NCI-H2196 (cell line): ENCODE data around the gene SEC62.

ENCODE experiments used
- DNase-seq: peaks from one replicate; lab custom pipeline; 2025; ENCODE audit not compliant: unreplicated experiment; lab: John Stamatoyannopoulos, UW

The SEC62 gene

GRCh38 chr3:169966428-169966950 is at the start of gene SEC62:
Gene SEC62 (plus strand): TSS chr3:169966807. CDS start chr3:169966823, 16 bp downstream.
- DNase-seq = peak; percentile 97

GRCh38 chr3:169923189-169923588 is 43.4 kb upstream of the SEC62 start:
- peak; percentile 97 for DNase-seq

DNA sequence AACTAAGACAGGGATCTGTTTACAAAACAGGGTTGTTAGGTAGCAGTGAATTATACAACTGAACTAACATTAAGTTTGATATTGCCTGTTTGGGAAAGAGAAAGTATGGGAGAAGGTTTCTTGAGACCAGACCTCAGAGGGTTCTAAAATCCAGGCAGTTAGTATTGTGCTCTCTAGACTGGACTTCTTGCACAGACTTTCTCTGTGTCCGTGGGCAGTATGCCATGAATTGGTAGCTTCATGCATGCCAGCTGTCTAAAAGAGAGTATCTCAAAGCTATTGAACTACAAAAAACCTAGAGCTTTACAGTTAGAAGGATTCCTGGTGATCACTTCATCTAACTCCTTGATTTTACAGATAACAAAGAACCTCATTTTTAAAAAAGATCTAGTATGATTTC is 42.8 kb upstream of the SEC62 start:
- DNase-seq = no peak

DNA sequence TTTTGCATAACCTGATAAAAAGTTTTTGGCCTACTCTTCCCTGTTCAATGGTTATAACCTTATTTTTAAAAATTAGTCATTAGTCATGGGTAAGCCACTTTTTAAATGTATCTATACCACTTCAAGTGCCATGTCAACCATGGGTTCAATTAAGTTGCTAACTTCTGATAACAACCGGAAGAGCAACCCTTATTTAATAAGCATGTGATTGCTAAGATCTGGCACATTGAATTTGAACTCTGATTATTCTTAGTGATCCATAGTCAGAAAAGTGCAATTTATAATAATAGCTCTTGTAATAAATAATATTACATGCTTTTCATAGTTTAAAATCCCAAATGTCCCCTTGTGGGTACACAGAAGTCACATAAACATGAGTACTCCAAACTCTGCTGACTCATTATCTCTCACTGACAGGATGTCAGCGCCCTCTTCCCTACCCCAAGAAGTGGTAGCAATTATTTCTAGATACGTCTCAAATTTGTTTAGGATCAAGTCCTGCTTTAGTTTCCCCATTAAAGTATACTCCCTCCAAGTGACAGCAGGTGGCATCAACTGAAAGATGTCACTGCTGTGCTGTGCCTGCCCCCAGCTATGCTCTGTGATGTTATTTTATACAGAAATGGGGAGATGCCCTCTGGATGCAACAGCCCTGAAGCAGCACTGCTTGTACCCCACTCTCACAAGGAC is 36.6 kb upstream of the SEC62 start:
- DNase-seq = no peak

- DNase-seq = no peak
Measured at GRCh38 chr3:169930843-169931242, 35.8 kb upstream of the SEC62 start.

DNA sequence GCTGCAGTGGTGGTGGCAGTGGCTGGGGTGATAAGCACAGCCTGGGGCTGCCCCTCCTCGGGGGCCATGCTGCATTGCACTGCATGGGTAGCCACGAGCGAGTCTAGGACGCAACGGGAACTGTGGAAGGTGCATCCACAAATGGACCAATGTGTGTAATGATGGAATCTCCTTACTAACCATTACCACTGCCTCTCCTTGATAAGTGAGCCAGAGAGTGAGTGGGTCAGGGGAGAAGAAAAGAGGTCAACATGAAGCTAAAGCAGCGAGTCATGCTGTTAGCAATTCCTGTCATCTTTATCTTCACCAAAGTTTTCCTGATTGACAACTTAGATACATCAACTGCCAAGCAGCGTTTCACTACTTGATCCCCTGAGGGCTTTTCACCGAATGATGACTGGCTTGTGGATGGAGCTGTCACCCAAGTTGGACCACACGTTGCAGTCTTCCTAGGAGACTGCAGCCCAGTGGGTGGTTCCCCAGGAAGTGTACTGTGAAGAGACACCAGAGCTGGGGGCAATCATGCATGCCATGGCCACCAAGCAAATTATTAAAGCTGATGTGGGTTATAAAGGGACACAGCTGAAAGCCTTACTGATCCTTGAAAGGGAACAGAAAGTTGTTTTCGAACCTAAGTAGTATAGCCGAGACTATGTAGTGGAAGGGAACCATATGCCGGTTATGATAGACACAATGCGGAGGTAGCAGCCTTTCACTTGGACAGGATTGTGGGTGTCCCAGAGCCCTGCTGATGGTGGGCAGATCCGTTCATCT is 34.7 kb upstream of the SEC62 start:
- DNase-seq = no peak

- DNase-seq = no peak
Measured at GRCh38 chr3:169939320-169939719, 27.3 kb upstream of the SEC62 start.

- DNase-seq = no peak
Measured at GRCh38 chr3:169939751-169940150, 26.9 kb upstream of the SEC62 start.

DNA sequence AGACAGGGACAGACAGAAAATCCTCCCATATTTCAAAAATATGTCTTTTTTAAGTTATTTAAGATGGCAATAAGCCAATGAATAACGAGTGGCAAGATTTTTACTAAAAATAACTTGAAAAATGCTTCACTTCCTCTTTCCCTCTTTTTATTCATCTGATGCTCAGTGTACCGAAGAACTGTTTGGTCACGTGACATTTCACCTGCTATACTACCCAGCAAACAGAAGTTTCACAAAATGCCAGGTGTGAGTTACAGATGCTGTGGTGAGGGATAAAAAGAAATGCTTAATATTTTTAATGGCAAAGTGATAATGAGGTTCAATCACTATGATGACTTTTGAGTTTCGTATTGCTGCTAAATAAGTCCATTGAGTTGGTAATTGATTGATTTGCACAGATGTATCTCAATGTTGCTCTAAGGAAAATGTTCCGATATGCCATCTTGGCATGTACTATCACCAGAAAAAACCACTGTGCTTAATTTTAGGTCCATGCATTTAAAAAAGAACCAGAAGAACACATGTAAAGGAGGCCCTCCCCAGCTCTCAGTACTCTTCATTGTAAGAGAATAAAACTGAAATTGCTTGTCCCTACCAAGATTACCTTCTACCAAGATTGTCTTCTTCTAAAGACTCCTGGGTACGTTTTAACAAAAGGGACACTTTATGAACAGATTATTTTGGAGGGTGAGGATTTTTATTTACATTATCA is 26.0 kb upstream of the SEC62 start:
- no peak for DNase-seq

GRCh38 chr3:169945313-169945712 is 21.3 kb upstream of the SEC62 start:
- DNase-seq = no peak

GRCh38 chr3:169946336-169946735 is 20.3 kb upstream of the SEC62 start:
- no peak for DNase-seq

DNA sequence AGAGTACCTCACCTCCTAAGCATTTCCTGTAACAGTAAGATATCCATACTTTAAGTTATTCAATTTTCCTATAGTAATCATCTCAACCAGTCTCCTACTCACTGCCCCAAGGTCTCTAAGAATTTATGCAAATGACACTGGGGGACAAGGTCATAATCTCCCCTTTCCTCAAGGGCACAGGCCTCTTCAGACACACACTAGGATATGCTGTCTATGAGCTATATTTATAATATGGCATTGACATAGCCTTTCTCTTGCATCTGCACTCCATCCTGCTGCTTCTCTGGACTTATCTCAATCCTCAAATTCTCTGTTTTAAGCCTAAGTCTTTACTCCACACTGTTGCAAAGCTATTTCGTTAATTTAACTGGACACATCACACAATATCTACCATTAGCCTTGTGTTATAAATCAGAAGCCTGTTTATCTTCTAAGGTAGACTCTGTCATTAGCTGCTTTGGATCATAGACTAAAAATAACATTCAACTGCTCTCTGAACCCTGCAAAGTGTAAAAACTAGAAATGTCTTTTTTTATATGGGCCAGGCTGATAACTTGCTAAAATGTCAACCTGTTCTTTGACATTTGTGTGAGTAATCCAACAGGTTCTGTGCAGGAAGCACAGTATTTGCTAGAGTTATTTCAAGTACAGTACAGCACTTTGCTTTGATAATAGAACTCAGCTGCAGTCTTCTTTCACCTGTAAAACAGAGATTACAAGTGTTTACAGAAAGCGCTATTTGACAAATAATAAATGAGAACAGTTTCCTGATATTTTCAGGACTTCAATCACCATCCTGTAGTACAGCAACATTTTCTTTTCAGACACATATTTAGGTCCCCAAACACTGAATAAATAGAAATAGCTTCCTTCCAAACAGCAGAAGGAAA is 17.8 kb upstream of the SEC62 start:
- peak; percentile 36 for DNase-seq

GRCh38 chr3:169952045-169952444 is 14.6 kb upstream of the SEC62 start:
- DNase-seq = no peak

- no peak for DNase-seq
Measured at GRCh38 chr3:169953462-169954141, 13.0 kb upstream of the SEC62 start.

- DNase-seq = no peak
Measured at GRCh38 chr3:169954142-169954756, 12.4 kb upstream of the SEC62 start.

GRCh38 chr3:169955406-169955805 is 11.2 kb upstream of the SEC62 start:
- DNase-seq = no peak

DNA sequence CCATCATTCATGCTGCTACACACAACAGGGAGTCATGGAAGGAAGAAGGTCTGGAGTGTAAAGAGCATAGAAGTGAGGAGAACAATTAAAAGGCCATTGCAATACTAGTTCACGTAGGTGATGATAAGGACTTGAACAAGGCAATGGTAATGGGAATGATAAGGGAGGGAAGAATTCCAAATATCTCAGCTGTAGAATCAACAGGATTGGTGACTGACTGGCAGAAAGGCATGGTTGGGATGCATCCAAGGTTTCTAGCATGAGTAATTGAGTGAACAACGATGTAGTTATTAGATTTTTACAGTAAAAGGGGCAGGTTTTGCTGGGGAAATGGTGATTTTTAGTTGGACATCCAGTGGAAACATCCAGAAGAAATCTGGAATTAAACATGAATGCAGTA is 2.4 kb upstream of the SEC62 start:
- no peak for DNase-seq

GRCh38 chr3:169965562-169966427 is 812 bp upstream of the SEC62 start:
- DNase-seq = peak; percentile 44
